ENCODE measurements around the gene QSOX2.

The QSOX2 gene

DNA sequence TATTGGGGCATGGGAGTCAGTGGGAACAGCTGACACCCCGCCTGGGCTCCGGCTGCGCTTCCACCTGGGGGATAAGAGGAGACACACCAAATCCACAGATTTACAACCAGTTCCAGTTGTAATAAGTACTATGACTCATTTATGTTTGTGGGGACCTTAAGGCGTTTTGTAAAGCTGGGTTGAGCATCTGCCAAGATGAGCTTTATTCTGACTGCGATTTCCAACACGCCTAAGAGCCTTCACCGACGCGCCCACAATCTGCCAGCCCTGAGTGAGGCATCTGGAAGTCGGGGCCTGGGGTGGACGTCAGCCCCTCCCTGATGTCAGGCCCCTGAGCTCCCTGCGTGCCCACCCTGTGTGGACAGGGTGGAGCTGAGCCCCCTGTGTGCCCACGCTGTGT lies 26.3 kb downstream of the QSOX2 start:
- DNase-seq: no peak

DNA sequence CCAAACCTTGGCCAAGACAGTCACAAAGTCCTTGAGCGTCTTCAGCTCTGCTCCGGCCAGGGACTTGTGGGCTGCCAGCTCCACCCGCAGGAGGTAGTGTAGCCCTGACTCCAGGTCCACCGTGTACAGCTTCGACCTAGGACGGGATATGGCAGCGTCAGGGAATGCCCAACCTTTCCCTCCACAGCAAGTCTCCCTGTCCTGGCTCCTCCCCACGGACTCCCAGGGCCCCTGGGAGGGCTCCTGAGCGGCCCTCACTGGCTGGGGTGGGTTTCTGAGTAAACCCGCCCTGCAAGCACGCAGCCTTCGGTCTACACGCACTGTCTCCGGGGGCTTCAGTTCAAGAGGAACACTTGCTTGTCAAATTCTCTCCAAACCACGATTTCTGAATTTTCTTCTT lies 26.9 kb downstream of the QSOX2 start:
- no peak for DNase-seq

- no peak for DNase-seq
Observed at GRCh38 chr9:136218271-136218670, 27.3 kb downstream of the QSOX2 start.

GRCh38 chr9:136216541-136217244 lies 28.9 kb downstream of the QSOX2 start:
- no peak for DNase-seq

DNA sequence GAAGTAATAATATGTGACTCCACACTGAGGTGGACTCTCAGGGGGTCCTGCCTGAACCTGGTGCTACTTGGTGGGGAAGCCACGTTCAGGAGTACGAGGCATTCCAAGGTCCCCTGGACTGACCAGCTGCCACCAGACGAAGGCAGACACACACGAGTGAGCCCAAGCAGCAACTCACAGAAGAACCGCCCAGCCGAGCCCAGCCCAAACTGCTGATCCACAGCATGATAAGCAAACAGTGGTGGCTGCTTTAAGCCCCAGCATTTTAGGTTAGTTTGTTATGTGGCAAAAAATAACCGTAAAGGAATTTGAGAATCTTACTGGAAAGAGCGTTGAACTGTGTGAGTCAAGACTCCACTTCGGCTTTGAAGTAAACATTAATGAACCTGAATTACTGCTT lies 31.9 kb downstream of the QSOX2 start:
- DNase-seq: no peak

- no peak for DNase-seq
Observed at GRCh38 chr9:136212345-136212950, 33.2 kb downstream of the QSOX2 start.

GRCh38 chr9:136211441-136212344 lies 33.9 kb downstream of the QSOX2 start:
- DNase-seq: no peak

- DNase-seq: no peak
Observed at GRCh38 chr9:136211006-136211405, 34.6 kb downstream of the QSOX2 start.

GRCh38 chr9:136210276-136210675 lies 35.3 kb downstream of the QSOX2 start:
- DNase-seq: no peak

DNA sequence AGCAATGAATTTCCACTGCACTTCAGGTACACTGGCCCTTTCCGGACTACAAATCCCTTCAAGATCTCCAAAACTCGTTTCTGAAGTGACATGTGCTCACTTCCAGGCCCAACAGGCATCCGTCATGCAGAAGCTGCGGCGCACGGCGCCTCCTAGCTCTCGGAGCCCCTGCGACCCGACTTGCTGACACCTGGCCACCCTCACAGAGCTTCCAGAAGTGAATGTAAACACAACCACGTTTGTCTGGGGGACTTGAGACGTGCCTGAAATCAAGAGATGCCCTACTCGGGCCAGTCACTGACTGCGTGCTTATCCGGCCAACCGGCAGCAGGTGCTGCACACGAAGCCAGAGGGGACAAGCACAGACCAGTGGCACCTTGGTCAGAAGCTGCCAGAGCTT lies 35.8 kb downstream of the QSOX2 start:
- DNase-seq: no peak

- no peak for DNase-seq
Observed at GRCh38 chr9:136209232-136209631, 36.4 kb downstream of the QSOX2 start.

DNA sequence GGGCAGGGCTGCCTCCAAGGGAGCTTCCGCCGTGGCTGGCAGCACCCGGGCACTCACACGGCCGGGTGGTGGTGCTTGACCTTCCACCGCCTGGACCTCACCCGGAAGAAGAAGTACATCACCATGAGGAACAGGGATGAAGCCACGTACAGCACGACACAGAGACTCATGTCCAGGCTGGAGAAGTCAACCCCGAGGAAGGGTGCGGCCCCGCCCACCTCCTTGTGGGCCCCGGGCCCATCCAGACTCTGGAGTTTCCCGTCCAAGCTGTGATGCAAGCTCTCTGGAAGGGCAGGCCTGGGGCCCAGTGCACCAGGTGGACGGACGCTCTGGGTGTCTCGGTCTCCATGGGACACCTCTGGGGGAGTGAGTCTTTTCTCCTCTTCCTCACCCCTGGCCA lies 36.9 kb downstream of the QSOX2 start:
- DNase-seq: no peak

GRCh38 chr9:136207616-136208015 lies 38.0 kb downstream of the QSOX2 start:
- no peak for DNase-seq

DNA sequence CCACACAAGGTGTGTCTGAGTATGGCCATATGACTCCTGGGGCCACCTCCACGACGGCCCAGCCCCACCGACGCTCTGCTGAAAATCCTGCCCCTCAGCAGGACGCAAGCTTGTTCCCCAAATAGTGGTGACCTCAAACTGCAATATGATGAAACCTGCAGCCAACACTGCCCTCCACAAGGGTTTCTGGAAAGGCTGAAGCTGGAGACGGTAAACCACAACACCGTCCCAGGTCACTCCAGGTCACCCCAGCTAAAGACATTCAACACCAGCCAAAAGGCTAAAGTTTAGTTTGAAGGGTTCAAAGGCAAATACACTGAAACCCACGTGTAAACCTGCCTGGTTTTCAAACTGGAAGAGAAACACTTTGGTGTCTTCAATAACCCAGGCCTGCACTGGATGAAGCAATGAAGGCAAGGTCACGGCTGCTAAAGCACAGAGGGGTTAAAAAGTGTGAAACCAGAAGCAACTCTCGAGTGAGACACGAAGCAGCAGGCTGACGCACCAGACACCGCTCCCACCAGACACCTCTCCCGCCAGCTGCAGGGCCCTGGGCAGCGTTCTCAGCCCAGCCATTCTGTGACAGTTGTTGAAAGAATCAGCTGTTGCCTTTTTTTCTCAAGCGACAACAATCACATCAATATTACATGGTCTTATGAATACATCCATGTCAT lies 38.9 kb downstream of the QSOX2 start:
- no peak for DNase-seq

DNA sequence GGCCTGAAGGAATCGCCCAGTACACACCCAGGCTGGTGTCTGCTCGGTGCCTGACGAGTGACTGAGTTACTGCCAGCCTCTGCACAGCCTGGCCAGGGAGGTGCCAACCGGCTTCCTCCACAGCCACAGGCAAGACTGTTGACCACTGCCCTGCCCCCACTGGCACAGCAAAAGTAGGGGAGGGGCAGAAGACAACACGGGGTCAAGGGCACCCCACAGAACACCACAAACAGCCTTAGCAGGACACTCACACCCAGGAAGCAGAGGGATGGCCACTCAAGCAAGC lies 40.0 kb downstream of the QSOX2 start:
- DNase-seq: no peak

DNA sequence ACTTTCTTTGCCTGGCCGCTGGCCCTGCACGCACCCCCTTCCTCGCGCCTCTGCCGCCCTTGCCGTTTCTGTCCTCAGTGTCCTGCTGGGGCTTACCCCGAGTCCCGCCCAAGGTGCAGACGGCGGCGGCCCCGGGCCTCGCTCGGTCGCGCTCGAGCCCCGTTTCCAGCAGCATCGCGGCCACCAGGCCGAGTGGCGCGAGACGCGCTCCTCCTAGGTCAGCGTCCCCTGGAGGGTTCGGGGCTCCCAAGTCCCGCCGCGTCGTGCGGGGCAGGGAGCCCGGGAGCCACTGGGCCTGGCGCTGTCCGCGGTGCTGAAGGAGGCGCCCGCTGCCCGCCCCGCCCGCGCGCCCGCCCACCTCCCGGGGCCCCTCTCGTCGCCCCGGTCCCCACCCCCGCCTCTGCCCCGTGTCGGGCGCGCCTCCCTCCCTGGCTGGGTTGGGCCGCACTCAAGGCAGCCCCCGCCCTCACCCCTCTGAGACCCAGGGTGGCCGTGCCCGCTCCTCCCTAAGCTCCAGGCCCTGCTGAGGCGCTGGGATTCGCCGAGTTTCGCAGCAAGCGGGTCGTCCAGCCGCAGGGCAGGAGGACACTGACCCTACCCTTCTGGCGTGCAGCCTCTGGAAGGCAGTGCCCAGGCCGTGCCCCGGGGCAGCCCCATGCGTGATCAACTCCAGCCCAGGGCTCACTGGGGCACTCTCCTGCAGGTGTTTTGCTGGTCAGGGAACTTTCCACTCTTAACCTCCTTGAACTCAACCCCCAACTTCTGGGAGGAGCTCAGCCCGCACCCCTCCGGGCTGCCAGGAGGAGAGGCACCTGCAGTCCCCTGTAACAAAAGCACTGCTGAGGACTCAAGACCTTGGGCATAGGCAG lies 40.5 kb downstream of the QSOX2 start, which contains the start of gene LHX3:
Gene LHX3, minus strand, starts transcription at position 291 of the 869 bp plus-strand sequence. Its CDS starts 116 bp downstream, at position 175.
- DNase-seq: no peak

- DNase-seq: no peak
Observed at GRCh38 chr9:136204145-136204805, 41.3 kb downstream of the QSOX2 start.

- no peak for DNase-seq
Observed at GRCh38 chr9:136203408-136204144, 42.0 kb downstream of the QSOX2 start.

DNA sequence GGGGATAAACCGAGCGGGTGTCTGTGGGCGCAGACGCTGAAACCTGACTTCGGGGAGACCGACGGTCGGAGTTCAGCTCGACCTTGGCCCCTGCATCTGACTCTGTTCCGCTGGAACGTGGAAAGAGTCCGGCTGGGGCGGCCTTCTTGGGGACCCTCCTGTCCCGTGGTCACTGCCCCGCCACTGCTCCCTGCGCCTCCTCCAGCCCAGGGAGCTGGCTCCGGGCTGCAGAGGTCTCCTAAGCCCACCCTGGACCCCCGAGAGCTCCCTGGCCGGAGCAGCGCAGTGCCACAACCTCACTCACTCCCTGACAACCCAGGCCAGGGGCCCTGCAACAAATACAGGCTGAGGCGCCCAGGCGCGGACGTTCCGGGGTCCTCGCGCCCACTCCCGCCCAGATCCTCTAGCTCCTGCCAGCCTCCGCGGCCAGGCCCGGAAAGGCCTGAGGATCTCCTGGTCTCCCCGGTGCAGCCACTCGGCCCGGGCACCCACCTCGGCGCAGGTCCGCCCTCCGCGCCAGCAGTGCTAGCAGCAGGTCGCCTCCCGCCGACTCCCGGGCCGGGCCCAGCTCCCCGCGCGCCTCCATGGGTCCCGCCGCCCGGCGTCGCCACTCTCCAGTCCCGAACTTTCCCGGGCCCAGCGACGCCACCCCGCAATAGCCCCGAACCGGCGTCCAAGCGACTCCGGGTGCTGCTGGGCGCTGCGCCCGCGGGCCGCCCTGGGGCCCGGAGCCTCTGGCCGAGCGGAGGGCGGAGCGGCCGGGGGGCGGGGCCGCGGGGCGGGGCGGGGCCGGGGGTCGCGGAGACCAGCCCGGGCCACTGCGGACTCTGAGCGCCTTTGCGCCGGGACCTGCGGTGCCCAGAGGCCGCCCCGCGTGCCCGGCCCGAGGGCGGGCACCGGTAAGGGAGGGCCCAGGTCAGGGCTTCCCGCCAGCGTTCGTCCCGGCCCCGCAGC lies 42.9 kb downstream of the QSOX2 start:
- DNase-seq: no peak

Data from activated effector memory CD4-positive, alpha-beta T cell treated with Interleukin-2 at 50 U/mL for 16 hours (primary cell).